ENCODE data around the gene ARHGAP24. TPM values are rescaled to one million over a fixed set of nuclear protein-coding genes. Genes with fewer than 3 reads are reported as not detected.

Gene ARHGAP24
- polyA plus RNA-seq, 3 donors = 12.5 to 32.0 (median 18.8) TPM

GRCh38 chr4:85777908-85778631, 303.1 kb downstream of the ARHGAP24 start:
- DNase-seq = peak; percentile 26 to 57 (median 39)
- Mint-ChIP-seq H3K4me1 (peaks cover 10% of the 10 kb centered on the region), H3K27me3 (ENCODE audit: low read depth in 3 of 3) (no peaks in the 10 kb centered on the region), H3K9me3 (peaks cover 0 to 2% (median 0%) of the 10 kb centered on the region in 7 donors), H3K36me3 (peaks cover 0 to 4% of the 10 kb centered on the region in 2 donors), H3K27ac (peak overlapping the region in 1 of 7 donors; percentile 63), H3K4me3 (peak overlapping the region in 1 of 2 donors; percentile 59)
- H3K4me3 ChIP-seq (replicated peaks in 1 of 3; ENCODE audit: low read depth in 2 of 3, low read length in 3 of 3) = no peak overlapping the region
- intact Hi-C loops (cut with micrococcal nuclease) = no loop called here
- no peaks in the 10 kb centered on the region for H3K36me3 ChIP-seq (replicated peaks in 1 of 2; ENCODE audit: control insufficient read depth in 1 of 2, insufficient read depth in 2 of 2, low read length in 2 of 2)
- H3K4me1 ChIP-seq (ENCODE audit: control insufficient read depth in 1 of 2, insufficient read depth in 2 of 2, low read length in 2 of 2) = peaks cover 6 to 9% of the 10 kb centered on the region in 2 donors
- H3K4me2 ChIP-seq (replicated peaks; ENCODE audit: extremely low read depth, low read length, poor library complexity, severe bottlenecking) = no peak overlapping the region
- no peak overlapping the region for H2AFZ ChIP-seq (ENCODE audit: insufficient read depth, low read depth, low read length, poor library complexity, severe bottlenecking)
- H3K27me3 ChIP-seq (ENCODE audit: control insufficient read depth in 2 of 2, insufficient read depth in 2 of 2, low read length in 2 of 2) = no peaks in the 10 kb centered on the region
- no CpG with 5 or more reads among the region's 3 CpGs for WGBS (ENCODE audit: insufficient coverage)
- H4K20me1 ChIP-seq (ENCODE audit: insufficient read depth, low read length) = peaks cover 6% of the 10 kb centered on the region
- TF ChIP-seq CTCF (IDR thresholded peaks at IDR 0.05) = no peak
- no peaks in the 10 kb centered on the region for H3K79me2 ChIP-seq (ENCODE audit: insufficient read depth, low read length)
- no peak overlapping the region for H3K9ac ChIP-seq (ENCODE audit: insufficient read depth, low read length, poor library complexity, severe bottlenecking)
- no peaks in the 10 kb centered on the region for H3K9me3 ChIP-seq (replicated peaks in 1 of 2; ENCODE audit: control insufficient read depth in 1 of 2, insufficient read depth in 1 of 2, low read length in 2 of 2)
- no peak overlapping the region for H3K27ac ChIP-seq (ENCODE audit: low read depth in 1 of 2, low read length in 2 of 2)

- Histone ChIP-seq H3K36me3 (replicated peaks in 1 of 2; ENCODE audit: control insufficient read depth in 1 of 2, insufficient read depth in 2 of 2, low read length in 2 of 2) (no peaks in the 10 kb centered on the region), H3K9me3 (replicated peaks in 1 of 2; ENCODE audit: control insufficient read depth in 1 of 2, insufficient read depth in 1 of 2, low read length in 2 of 2) (no peaks in the 10 kb centered on the region), H2AFZ (ENCODE audit: insufficient read depth, low read depth, low read length, poor library complexity, severe bottlenecking) (no peak overlapping the region), H3K4me2 (replicated peaks; ENCODE audit: extremely low read depth, low read length, poor library complexity, severe bottlenecking) (no peak overlapping the region), H3K4me1 (ENCODE audit: control insufficient read depth in 1 of 2, insufficient read depth in 2 of 2, low read length in 2 of 2) (peaks cover 6 to 9% of the 10 kb centered on the region in 2 donors), H3K79me2 (ENCODE audit: insufficient read depth, low read length) (no peaks in the 10 kb centered on the region), H3K27me3 (ENCODE audit: control insufficient read depth in 2 of 2, insufficient read depth in 2 of 2, low read length in 2 of 2) (no peaks in the 10 kb centered on the region), H3K9ac (ENCODE audit: insufficient read depth, low read length, poor library complexity, severe bottlenecking) (no peak overlapping the region), H3K27ac (ENCODE audit: low read depth in 1 of 2, low read length in 2 of 2) (no peak overlapping the region), H4K20me1 (ENCODE audit: insufficient read depth, low read length) (peaks cover 6% of the 10 kb centered on the region), H3K4me3 (replicated peaks in 1 of 3; ENCODE audit: low read depth in 2 of 3, low read length in 3 of 3) (no peak overlapping the region)
- Mint-ChIP-seq H3K36me3 (peaks cover 0 to 4% of the 10 kb centered on the region in 2 donors), H3K27ac (peak overlapping the region in 2 of 7 donors; percentile 5 to 67), H3K9me3 (peaks cover 0 to 2% (median 0%) of the 10 kb centered on the region in 7 donors), H3K4me1 (peaks cover 10% of the 10 kb centered on the region), H3K27me3 (ENCODE audit: low read depth in 3 of 3) (no peaks in the 10 kb centered on the region), H3K4me3 (peak overlapping the region in 1 of 2 donors; percentile 59)
- TF ChIP-seq CTCF (IDR thresholded peaks at IDR 0.05) = no peak
- DNase-seq = no peak
- no CpG with 5 or more reads among the region's 3 CpGs for WGBS (ENCODE audit: insufficient coverage)
- intact Hi-C loops (cut with micrococcal nuclease) = no loop called here
Observed at GRCh38 chr4:85778632-85779131, 303.7 kb downstream of the ARHGAP24 start.

Data from CD14-positive monocyte (primary cell).